Measurements from ENCODE around the gene C1QTNF3. TPM values are rescaled to one million over a fixed set of nuclear protein-coding genes. Genes with fewer than 3 reads are reported as not detected.

C1QTNF3 gene

Small RNA genes within 50 kb of the gene (small RNA-seq; reads per million reads assigned to genes)
- not detected for gene AC139783.1 (ENCODE audit: low read depth)

Data from mesenchymal stem cell (in vitro differentiated cells and primary cell).